Breast epithelium (tissue), 3 donors: ENCODE measurements around the gene GHR.

Experiments
- CTCF ChIP-seq, 3 donors: fragments of 450-650 bp; IDR thresholded peaks; one replicate each; pipeline ENCODE4 v1.5.1; 2016 to 2017; ENCODE audit warnings: antibody characterized with exemption in 3 of 3, mild to moderate bottlenecking in 3 of 3, moderate library complexity in 3 of 3
- POLR2A ChIP-seq: fragments of 450-650 bp; IDR thresholded peaks from one replicate; pipeline ENCODE4 v1.6.1; 2016; ENCODE audit warnings: antibody characterized with exemption, mild to moderate bottlenecking, moderate library complexity

- no peak for TF ChIP-seq POLR2A
- no peak for TF ChIP-seq CTCF (IDR thresholded peaks at IDR 0.05)
Measured at GRCh38 chr5:42513246-42513645, 90.0 kb downstream of the GHR start.
